GM18507 (cell line): ENCODE results near the gene FBXO31.
"Not testable (repeated sequence)": the region's sequence is repeated elsewhere in the genome, so short reads cannot be mapped to it uniquely, and the experiment has no call there.

Experiments used
- DNase-seq: peaks from one replicate; pipeline ENCODE4 v3.0.0; 2011; ENCODE audit warnings: low read depth; ENCODE audit not compliant: insufficient read length; ENCODE audit errors: extremely low spot score
- FAIRE-seq: peaks from 2 replicates; lab custom pipeline; 2011; peaks lifted over from hg19 to GRCh38; lab: Jason Lieb, UNC

Gene FBXO31

DNA sequence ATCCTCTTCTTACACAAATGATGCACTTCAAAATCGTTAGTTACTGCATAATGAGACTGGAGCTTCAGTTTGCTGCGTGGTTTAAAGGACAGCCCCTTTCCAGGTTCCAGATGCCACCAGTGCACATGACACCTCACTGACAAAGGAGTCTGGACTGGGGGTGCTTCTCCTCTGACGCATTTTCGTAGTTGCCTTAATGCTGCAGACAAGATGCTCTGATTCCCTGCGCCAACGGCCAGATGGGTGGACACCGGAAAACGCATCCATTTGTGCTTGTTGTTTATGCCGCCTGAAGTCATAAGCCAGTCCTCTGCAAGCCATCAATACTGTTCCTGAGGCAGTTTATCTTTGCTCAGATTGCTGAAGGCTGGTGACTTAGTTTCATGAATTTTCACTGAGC is 16.0 kb downstream of the FBXO31 start:
- DNase-seq, result no peak
- FAIRE-seq, result no peak

DNA sequence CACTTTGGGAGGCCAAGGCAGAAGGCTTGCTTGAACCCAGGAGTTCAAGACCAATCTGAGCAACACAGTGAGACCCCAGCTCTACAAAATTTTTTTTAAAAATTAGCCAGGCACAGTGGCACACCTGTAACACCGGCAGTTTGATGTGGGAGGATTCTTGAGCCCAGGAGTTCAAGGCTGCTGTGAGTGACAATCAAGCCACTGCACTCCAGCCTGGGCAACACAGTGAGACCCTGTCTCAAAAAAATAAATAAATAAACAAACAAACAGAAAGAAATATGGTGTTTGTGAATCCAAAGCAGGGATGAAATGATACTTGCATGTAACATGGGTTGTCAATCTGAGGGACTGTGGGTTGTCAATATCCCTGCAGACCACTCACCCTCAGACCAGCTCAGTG is 16.6 kb downstream of the FBXO31 start:
- DNase-seq (no peak), FAIRE-seq (no peak)

DNA sequence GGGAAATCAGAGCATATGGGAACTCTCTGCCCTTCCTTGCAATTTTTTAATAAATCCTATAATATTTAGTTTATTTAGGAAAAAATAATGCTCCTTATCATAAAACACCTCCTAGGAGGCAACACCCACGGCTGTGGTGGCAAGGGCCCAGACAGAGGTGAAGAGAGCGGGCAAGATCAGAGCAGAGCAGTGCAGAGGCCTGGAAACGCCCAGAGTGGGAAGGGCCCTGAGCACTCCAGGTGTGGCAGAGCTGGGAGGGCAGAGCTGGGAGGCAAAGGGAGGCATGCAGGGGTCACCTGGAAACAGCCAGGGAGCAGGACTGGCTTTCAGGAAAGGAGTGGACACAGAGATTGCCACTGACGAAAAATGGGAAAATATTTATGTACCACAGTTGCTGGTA is 17.3 kb downstream of the FBXO31 start:
- DNase-seq, result no peak
- no peak for FAIRE-seq

DNA sequence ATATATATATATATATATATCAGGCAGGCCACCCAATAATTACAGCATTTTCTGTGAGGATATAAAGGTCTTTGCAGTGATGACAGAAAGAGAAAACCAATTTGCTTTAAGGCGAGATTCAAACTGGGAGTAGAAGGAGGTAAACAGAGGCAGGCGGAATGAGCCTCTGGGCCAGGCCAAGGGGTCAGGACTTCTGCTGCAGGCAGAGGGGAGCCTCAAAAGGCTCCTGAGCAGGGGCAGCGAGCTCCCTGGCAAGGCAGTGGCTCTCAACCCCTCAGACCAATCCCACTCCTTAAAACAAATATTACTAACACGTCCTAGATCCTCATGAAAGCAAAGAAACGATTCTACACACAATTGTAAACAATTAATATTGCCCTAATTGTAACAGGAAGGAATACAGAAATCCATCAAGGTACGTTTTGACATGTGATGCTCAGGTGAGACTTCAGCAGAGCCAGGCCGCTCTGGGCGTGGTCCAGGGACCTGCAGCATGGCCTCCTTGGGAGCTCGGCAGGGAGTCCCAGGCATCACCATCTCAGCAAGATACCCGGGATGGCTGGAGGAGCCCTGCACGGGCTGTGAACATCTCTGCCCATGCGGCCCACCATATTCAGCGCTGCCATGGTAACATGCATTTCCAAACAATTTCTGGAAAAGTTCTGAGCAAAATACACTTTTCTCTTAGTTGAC is 18.4 kb downstream of the FBXO31 start:
- no peak for DNase-seq

DNA sequence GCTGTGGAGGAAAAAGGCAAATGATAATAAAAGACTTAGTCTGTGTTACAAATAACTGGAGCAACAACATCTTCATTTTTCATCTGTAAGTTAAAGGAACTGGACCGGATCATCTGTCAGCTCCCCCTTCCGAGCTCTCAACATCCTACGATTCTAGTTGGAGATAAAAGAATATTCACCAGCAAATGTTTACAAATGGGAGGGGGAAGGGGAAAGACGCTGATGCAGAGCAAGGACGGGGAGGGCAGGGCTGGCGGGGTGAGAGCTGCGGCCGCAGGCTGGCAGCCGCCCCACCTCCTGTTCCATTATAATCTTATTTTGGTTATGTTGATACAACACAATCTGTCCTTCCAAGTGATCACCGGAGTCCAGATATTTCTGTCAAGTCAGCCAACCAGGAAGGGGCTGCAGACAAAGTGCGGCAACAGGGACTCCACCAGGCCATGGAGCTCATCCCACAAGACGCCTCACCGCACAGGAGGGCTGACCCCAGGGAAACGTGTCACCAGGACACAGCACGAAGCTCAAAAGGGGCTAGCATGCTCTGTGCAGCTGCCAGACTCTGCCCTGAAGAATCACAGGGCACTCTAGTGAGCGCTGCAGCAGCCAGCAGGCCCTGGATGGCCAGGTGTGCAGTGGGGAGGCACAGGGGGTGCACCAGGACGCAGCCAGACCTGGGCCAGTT is 19.7 kb downstream of the FBXO31 start:
- DNase-seq (no peak), FAIRE-seq (no peak)

More for the DNA sequence above, 18.4 kb downstream of the FBXO31 start:
- no peak for FAIRE-seq

DNA sequence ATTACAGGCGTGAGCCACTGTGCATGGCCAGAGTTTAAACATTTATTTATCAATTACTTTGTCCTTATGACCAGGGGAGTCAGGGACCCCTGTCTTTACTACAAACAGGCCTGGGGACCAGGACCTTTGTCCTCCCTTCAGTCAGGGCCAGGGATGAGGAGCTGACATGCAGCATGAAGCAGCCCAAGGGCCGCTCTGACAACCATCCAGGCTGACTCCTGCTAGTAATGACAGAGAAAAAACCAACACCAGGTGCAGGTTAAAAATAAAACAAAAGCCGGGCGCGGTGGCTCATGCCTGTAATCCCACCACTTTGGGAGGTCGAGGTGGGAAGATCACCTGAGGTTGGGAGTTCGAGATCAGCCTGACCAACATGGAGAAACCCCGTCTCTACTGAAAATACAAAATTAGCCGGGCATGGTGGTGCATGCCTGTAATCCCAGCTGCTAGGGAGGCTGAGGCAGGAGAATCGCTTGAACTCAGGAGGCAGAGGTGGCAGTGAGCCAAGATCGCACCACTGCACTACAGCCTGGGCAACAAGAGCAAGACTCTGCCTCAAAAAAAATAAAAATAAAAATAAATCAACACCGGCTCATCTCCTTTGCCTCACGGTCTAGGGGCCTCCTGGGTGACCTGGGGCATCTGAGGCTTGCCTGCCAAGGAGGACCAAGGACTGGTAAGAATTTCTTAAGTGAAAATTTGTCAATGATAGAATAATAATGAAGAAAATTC is 20.6 kb downstream of the FBXO31 start:
- FAIRE-seq, DNase-seq: not testable (repeated sequence)

DNA sequence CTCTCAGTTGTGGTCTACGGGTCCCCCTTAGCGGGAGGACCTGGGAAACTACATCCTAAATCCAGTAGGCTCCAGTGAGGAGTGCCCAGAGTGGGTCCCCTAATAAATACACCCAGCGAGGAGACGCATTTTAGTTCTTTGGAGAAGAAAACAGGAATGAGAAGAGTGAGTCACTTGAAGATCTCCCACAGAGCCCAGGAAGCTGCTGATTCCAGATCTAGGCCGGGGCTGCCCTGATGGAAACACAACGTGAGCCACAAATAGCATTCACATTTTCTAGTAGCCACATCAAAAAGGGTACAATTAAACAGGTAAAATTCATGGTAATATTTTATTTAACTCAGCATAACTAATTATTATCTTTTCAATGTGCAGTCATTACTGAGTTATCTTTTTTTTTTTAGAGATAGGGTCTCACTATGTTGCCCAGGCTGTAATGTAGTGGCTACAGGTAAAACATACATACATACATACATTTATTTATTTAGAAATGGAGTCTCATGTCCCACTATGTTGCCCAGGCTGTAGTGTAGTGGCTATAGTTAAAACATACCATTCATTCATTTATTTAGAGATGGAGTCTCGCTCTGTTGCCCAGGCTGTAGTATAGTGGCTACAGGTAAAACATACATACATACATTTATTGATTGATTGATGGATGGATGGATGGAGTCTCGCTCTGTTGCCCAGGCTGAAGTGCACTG is 21.5 kb downstream of the FBXO31 start:
- DNase-seq (no peak), FAIRE-seq (no peak)

DNA sequence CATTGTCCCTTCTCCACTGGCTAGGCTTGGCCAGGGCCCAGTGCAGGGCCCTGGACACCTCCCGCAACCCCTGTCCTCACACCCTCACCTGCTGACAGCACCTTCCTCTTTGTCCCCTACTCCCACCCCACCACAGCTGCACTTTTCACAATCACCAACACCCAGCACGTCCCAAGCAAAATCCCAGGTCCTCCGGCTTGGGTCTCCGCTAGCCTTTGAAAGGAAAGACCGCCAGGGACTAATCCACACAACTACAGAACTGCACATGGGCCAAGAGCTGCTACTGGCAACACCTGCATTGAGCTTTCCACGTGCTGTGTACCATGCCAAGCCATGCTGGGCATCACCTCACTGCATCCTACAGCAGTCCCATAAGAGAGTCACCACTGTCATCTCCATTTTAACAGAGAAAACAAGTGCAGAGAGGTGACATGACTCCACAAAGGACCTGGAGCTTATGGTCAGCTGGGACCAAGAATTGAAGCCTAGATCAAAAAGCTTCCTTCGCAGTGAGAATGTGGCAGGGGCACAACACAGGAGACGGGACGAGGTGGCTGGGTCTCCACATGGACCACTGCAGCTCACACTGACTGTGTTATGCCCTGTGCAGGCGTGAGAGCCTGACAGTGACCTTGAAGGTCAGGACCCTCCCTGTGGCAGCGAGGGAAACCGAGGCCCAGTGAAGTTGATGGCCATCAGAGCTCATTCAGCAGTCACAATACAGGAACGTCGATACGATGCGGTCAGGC is 22.5 kb downstream of the FBXO31 start:
- no peak for FAIRE-seq
- DNase-seq, result no peak

DNA sequence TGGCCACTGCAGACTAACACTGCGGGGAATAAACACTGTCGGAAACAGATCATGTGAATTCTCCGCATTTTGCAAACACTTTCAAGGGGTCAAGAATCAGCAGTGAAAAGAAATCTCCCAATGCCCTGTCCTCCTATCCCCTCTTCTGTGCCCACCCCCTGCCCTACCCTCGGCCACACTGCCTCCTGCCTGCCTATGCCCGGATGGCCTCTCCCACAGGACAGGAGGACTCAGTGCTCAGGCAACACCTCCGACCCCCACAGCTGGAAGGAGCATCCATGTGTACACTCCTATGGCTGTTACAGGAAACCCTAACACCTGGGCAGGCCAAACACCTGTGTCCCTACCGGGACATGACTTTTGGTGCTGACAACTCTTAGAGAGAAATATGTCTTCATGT is 24.5 kb downstream of the FBXO31 start:
- no peak for DNase-seq
- no peak for FAIRE-seq

DNA sequence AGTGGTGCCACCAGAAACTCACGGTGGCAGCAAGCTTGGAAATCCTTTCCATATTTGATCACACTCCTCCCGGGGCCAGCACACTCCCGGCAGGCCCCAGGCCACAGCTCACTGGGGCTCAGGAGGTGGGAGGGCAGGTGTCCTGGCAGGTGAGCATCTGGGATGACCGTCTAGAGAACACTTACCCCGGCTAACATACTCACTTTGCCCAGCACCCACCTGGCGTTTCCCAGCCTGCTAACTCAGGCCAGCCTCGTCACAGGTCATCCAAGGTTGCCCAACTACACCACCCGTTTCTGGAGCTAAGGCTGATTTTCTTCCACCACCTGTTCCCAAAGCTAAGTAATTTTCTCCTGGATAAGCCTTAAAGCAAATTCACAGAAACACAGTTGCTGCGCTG is 24.9 kb downstream of the FBXO31 start:
- no peak for DNase-seq
- FAIRE-seq, result no peak

DNA sequence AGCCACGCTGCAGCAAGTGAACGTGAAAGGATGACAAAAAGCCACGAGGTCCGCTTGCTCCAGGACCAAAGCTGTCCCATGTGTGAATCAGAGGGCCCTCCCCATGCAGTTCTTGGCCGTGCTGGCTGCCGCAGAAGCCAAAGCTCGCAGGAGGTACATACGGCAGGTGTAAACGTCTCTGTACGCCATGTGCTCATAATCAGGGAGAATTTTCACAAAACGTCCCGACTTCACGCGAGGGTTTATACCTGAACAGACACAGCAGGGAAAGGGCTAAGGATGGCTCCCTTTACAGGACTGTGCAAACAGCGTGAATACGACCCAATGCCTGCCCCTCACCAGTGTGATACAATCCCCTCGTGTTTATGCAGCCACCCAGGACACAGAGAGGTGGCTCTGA is 25.3 kb downstream of the FBXO31 start:
- FAIRE-seq (no peak), DNase-seq (no peak)

DNA sequence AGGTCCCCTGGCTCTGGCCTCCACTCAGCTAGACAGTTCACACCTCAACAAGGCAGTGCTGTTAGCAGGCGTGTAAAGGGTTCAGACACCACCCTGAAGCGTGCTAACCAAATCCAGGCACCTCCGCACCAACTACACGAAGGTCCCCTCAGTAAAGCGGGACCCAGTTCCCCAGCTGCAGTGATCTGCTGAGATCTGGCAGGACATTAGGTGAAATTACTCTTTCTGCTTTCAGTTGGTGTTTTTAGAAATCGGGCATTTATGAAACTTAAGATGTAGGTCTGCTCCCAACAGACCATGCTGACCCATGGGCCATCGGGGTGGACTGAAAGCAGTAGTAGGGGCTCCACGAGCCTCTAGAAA is 27.1 kb downstream of the FBXO31 start:
- DNase-seq (no peak), FAIRE-seq (no peak)

DNA sequence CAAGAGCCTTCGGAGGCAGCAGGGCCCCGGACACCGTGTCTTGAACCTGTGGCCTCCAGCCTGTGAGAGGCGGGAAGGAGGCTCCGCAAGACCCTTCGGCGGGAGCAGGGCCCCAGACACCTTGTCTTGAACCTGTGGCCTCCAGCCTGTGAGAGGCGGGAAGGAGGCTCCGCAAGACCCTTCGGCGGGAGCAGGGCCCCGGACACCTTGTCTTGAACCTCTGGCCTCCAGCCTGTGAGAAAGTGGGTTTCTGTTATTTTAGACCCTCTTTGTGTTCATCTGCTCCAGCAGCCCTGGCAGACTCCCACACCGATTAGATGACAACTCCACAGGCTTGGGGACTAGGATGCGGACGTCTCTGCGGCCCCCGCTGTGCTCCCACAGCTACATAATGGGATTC is 30.0 kb downstream of the FBXO31 start:
- FAIRE-seq (no peak), DNase-seq (no peak)

DNA sequence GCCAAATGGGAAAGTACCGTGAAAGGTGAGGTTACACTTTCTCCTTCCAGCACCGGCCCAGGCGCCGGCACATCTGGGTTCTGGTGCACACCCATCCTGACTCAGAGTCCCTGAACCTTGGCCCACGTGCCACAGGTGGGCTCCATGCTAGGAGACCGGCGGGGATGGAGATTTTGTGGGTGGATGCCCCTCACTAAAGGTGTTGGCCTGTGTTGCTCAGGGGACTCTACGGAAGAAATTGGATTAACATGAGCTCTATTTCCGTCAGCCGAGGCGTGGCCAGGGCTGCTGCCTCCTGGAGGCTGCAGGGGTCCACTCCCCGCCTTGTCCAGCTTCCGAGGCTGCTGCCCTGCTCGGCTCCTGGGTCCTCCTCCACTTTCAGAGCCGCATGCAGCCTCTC is 30.8 kb downstream of the FBXO31 start:
- no peak for DNase-seq
- no peak for FAIRE-seq

DNA sequence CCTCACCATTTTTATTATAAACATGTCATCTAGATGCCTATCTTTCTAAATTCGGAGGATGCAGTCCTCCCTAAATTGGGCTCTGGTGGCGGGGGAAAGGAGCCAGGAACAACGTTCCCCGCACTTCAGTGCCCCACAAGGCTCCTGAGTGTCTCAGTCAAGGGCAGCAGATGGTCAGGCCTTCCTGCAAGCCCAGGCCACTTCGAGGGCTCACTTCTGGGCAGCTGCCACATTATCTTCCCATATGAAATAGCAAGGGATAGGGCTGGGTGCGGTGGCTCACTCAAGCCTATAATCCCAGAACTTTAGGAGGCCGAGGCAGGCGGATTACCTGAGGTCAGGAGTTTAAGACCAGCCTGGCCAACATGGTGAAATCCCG is 32.3 kb downstream of the FBXO31 start:
- FAIRE-seq (no peak), DNase-seq (no peak)

DNA sequence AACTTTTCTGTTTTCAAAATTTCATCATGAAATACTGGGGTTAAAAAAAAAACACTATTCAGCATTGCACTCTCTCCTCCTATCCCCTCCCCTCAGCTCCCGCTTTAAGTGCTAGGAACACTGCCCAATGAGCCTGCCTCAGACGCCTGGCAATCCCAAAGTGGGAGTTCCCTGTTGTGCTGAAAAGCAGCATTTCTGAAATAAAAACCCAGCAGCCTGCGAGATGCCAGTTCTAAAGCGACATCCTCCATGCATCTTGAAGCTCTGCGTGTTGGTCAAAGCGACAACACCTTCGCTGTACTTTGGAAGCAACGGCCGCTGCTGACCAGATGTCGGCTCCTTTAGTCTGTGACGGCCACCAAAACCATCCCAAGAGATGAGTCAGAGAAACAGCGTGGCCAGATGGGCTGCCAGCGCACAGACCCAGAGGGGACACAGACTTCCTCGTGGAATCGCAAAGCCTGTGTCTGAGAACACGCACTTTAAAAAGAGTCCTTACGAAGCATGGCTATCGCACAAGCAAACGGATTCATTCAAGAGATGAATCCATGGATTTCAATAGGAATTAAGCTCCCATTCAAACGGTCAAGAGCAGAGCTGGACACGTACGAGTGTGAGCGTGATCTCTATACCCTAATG is 32.8 kb downstream of the FBXO31 start:
- no peak for FAIRE-seq
- no peak for DNase-seq

DNA sequence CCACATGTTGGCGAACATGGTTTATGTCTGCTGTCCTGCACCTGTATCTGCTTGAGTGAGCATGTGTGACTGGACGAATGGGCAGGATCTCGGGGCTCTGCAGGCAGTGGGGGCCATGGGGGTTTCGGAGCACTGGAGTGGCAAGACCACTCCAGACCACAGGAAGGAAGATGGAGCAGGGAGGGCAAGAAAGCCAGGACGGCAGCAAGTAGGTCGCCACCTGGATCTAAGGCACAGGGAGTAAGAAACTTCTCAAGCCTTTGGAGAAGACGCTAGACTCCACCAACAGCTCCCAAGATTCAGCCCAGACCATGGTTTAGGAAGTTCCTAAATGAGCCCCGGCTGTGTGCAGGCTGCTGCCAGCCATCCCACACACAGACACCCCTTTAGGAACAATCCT is 33.5 kb downstream of the FBXO31 start:
- no peak for FAIRE-seq
- DNase-seq, result no peak

DNA sequence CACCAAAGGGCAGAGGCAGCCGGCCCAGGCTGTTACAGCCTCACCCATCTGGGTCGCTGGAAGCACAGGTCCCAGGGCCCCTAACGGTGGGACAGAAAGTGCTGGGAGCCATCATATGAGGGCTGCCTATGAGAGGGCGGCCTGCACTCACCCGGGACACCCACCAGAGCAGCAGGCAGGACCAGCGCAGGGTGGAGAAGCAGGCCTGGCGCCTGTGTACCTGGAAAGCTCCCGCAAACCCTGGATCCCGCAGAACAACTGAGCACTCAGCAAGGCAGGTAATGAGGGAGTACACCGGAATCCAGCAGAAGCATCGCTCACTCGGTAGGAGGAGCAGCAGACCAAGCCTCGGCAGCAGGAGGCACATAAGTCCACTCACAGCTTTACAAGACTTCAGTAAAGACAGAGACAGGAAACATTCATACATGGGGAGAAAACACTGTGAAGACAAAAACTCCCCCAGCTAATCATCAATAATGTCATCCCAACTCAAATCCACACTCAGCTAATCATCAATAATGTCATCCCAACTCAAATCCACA is 34.9 kb downstream of the FBXO31 start:
- no peak for FAIRE-seq
- DNase-seq, result no peak
